ENCODE measurements around the gene PRDM5. TPM values are rescaled to one million over a fixed set of nuclear protein-coding genes. Genes with fewer than 3 reads are reported as not detected.
A peak's percentile ranks its signal among the peaks of the same experiment; 100 is the strongest.

The PRDM5 gene
- total RNA-seq (2021): 0.85 and 0.90 TPM in 2 replicates
- Bru-seq, nascent RNA: percentile 30 among the genes with signal in this experiment
- percentile 20 among the genes with signal in this experiment for BruChase-seq, experiment 1, labeled RNA remaining after a 2-hour chase
- BruChase-seq, experiment 2, labeled RNA remaining after a 6-hour chase: percentile 19 among the genes with signal in this experiment
- long read RNA-seq, partial matches to known transcripts: 0 of 1 reads
- long read RNA-seq, other reads (novel, unspliced or antisense): 1 of 1 reads

DNA sequence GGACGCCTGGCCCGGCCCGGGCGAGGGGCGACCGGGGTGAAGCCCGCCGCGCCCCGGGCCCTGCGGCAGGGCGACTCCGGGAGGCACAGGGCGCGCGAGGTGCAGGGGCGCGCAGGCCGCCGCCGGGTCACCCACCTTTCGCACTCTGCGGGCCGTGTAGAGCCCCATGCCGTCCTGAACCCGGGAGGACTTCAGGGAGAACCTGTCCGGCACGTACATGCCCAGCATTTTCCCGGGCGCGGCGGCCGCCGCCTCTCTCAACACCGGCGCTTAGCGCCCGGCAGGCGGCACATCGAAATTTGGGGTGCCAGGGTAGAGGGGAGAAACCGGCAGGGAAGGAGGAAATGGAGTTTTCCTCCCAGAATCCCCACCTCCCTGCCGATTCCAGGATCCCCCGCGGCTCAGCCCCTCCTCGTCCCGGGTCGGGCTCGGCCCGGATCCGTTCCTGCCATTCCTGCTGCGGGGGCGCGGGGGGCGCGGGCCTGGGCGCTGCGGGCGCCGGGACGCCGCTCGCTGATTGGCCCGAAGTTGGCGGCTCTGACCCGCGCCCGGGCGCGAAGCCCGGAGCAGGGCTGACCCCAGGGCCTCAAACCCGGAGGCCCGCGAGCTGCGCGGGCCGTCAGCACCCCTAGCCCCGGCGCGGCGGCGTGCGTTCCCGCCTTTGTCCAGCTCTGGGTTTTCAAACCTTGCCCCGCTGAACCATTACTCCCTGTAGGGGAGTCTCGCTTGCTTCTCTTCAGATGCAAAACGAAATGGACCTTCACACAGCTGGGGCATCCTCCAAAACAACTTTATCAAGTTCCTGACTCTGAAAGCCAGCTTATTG, at the start of gene PRDM5:
Gene PRDM5 (minus strand): TSS at position 346 of the 826 bp plus-strand sequence. CDS start 118 bp downstream, at position 228.
- peak within 1 kb of the TSS; percentile 51 for H3K4me3 ChIP-seq
- DNase-seq: peak in 1 of 2 experiments; percentile 5
- no peak within 1 kb of the TSS for H3K27ac ChIP-seq
- TF ChIP-seq, protein P1, sequence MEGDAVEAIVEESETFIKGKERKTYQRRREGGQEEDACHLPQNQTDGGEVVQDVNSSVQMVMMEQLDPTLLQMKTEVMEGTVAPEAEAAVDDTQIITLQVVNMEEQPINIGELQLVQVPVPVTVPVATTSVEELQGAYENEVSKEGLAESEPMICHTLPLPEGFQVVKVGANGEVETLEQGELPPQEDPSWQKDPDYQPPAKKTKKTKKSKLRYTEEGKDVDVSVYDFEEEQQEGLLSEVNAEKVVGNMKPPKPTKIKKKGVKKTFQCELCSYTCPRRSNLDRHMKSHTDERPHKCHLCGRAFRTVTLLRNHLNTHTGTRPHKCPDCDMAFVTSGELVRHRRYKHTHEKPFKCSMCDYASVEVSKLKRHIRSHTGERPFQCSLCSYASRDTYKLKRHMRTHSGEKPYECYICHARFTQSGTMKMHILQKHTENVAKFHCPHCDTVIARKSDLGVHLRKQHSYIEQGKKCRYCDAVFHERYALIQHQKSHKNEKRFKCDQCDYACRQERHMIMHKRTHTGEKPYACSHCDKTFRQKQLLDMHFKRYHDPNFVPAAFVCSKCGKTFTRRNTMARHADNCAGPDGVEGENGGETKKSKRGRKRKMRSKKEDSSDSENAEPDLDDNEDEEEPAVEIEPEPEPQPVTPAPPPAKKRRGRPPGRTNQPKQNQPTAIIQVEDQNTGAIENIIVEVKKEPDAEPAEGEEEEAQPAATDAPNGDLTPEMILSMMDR (conservative IDR thresholded peaks at IDR 0.05): no peak
- TF ChIP-seq EZH2 (IDR thresholded peaks at IDR 0.05; ENCODE audit: low read depth): no peak
- no peaks in the 10 kb centered on the region for H3F3A ChIP-seq (ENCODE audit: insufficient read depth, low read depth)
- H3K9me3 ChIP-seq (ENCODE audit: insufficient read depth, low read depth): no peaks in the 10 kb centered on the region
- no peaks in the 10 kb centered on the region for H3K36me3 ChIP-seq (ENCODE audit: low read depth)
- H3K27me3 ChIP-seq (ENCODE audit: insufficient read depth, low read depth): no peaks in the 10 kb centered on the region
- BruUV-seq (replicated peaks): no TSS peak
- H3K4me1 ChIP-seq (replicated peaks; ENCODE audit: insufficient read depth): no peaks in the 10 kb centered on the region
- intact Hi-C loops (cut with micrococcal nuclease; ENCODE audit: unreplicated experiment): no loop called here
- H4K20me1 ChIP-seq (ENCODE audit: insufficient read depth): no peaks in the 10 kb centered on the region
- H2AFZ ChIP-seq: peak within 1 kb of the TSS; percentile 76
- H3K79me2 ChIP-seq (ENCODE audit: low read depth): no peaks in the 10 kb centered on the region
- H3K4me2 ChIP-seq: peak within 1 kb of the TSS; percentile 63
- CTCF ChIA-PET: no interaction called here
- POLR2A ChIA-PET (ENCODE audit: unreplicated experiment): no interaction called here
- H3K9me2 ChIP-seq (ENCODE audit: insufficient read depth): no peaks in the 10 kb centered on the region

DNA sequence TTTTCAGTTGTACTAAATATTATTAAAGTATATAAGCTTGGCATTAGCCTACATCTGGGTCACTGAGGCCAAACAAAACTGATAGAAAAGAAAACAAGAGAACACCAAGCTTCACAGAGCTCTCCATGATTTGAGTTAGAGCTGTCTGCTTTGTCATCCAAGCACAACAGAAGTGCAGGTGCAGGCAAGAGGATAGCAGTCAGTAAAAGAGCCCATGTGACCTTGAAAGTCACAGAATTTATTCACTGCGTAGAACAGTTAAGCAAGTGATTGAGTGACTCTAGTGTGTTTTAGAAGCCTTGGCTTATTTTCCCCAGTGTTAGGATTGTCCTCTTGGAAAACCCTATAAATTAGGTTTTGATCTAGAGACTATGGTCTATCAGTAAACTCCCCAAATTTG, 49.4 kb upstream of the PRDM5 start:
- CTCF ChIA-PET: no interaction called here
- Histone ChIP-seq H3K27me3 (ENCODE audit: insufficient read depth, low read depth) (no peaks in the 10 kb centered on the region), H3K4me3 (no peak overlapping the region), H3K9me3 (ENCODE audit: insufficient read depth, low read depth) (no peaks in the 10 kb centered on the region), H3K9me2 (ENCODE audit: insufficient read depth) (no peaks in the 10 kb centered on the region), H3K4me2 (no peak overlapping the region), H3F3A (ENCODE audit: insufficient read depth, low read depth) (no peaks in the 10 kb centered on the region), H3K27ac (no peak overlapping the region), H4K20me1 (ENCODE audit: insufficient read depth) (no peaks in the 10 kb centered on the region), H3K79me2 (ENCODE audit: low read depth) (no peaks in the 10 kb centered on the region), H3K4me1 (replicated peaks; ENCODE audit: insufficient read depth) (no peaks in the 10 kb centered on the region), H3K36me3 (ENCODE audit: low read depth) (no peaks in the 10 kb centered on the region), H2AFZ (no peak overlapping the region)
- POLR2A ChIA-PET (ENCODE audit: unreplicated experiment): no interaction called here
- TF ChIP-seq, protein P1 (conservative IDR thresholded peaks at IDR 0.05): no peak
- TF ChIP-seq EZH2 (IDR thresholded peaks at IDR 0.05; ENCODE audit: low read depth): no peak
- no peak for DNase-seq
- intact Hi-C loops (cut with micrococcal nuclease; ENCODE audit: unreplicated experiment): no loop called here
- BruUV-seq (replicated peaks): no TSS peak

DNA sequence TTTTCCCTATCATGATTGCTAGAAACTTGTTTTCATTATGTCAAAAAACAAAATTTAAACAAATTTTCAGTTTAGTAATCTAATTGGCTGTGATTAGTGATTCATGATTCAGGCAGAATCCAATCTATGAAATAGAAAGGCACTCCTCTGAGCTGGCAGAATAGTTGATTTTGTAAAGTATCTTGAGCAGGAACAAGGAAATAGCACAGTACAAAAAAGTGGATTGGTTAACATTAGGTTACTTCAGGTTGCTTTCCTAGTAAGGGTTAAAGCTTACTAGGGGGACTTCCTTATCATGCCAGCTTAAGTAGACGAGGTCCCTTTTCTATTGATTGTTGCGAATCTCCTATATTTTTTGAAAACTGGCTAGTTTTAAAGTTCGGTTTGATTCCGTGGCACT, 43.4 kb upstream of the PRDM5 start:
- H3K36me3 ChIP-seq (ENCODE audit: low read depth): no peaks in the 10 kb centered on the region
- no peaks in the 10 kb centered on the region for H3F3A ChIP-seq (ENCODE audit: insufficient read depth, low read depth)
- no peaks in the 10 kb centered on the region for H4K20me1 ChIP-seq (ENCODE audit: insufficient read depth)
- DNase-seq: no peak
- no peaks in the 10 kb centered on the region for H3K9me3 ChIP-seq (ENCODE audit: insufficient read depth, low read depth)
- ChIA-PET POLR2A (ENCODE audit: unreplicated experiment) (no interaction called here), CTCF (no interaction called here)
- H3K4me3 ChIP-seq: no peak overlapping the region
- intact Hi-C loops (cut with micrococcal nuclease; ENCODE audit: unreplicated experiment): no loop called here
- no peak overlapping the region for H2AFZ ChIP-seq
- no TSS peak for BruUV-seq (replicated peaks)
- no peaks in the 10 kb centered on the region for H3K79me2 ChIP-seq (ENCODE audit: low read depth)
- H3K4me1 ChIP-seq (replicated peaks; ENCODE audit: insufficient read depth): no peaks in the 10 kb centered on the region
- H3K27me3 ChIP-seq (ENCODE audit: insufficient read depth, low read depth): no peaks in the 10 kb centered on the region
- no peaks in the 10 kb centered on the region for H3K9me2 ChIP-seq (ENCODE audit: insufficient read depth)
- no peak overlapping the region for H3K4me2 ChIP-seq
- no peak overlapping the region for H3K27ac ChIP-seq
- TF ChIP-seq, protein P1 (conservative IDR thresholded peaks at IDR 0.05): no peak
- TF ChIP-seq EZH2 (IDR thresholded peaks at IDR 0.05; ENCODE audit: low read depth): no peak
